NCI-H1417 (cell line): ENCODE results near the gene FARP1.

Experiments used
- DNase-seq, 3 experiments: peaks; one replicate each; lab custom pipeline; 2025; lab: John Stamatoyannopoulos, UW

FARP1 gene

GRCh38 chr13:98420554-98421175, 277.8 kb downstream of the FARP1 start:
- no peak for DNase-seq

GRCh38 chr13:98422046-98422445, 279.2 kb downstream of the FARP1 start:
- DNase-seq: no peak

- DNase-seq: peak in 1 of 3 experiments; percentile 54
These were observed 280.5 kb downstream of the FARP1 start for GRCh38 chr13:98423417-98423816.

GRCh38 chr13:98427331-98427995, 284.6 kb downstream of the FARP1 start:
- no peak for DNase-seq

GRCh38 chr13:98428256-98428966, 285.5 kb downstream of the FARP1 start:
- DNase-seq: no peak

- DNase-seq: no peak
These were observed 286.2 kb downstream of the FARP1 start for GRCh38 chr13:98429081-98429480.

- DNase-seq: no peak
These were observed 286.6 kb downstream of the FARP1 start for GRCh38 chr13:98429531-98429930.

- DNase-seq: peak in 2 of 3 experiments; percentile 32 to 57
These were observed 287.3 kb downstream of the FARP1 start for GRCh38 chr13:98429977-98430736.

- no peak for DNase-seq
These were observed 289.7 kb downstream of the FARP1 start for GRCh38 chr13:98432638-98433037.

- DNase-seq: no peak
These were observed 290.8 kb downstream of the FARP1 start for GRCh38 chr13:98433654-98434053.

GRCh38 chr13:98434060-98434459, 291.2 kb downstream of the FARP1 start:
- no peak for DNase-seq

GRCh38 chr13:98435376-98435775, 292.5 kb downstream of the FARP1 start:
- DNase-seq: no peak

- DNase-seq: no peak
These were observed 293.5 kb downstream of the FARP1 start for GRCh38 chr13:98436233-98436910.

- DNase-seq: no peak
These were observed 295.6 kb downstream of the FARP1 start for GRCh38 chr13:98438246-98439125.

- DNase-seq: no peak
These were observed 296.4 kb downstream of the FARP1 start for GRCh38 chr13:98439126-98439828.

GRCh38 chr13:98439896-98440295, 297.0 kb downstream of the FARP1 start:
- no peak for DNase-seq

GRCh38 chr13:98440390-98441055, 297.6 kb downstream of the FARP1 start:
- no peak for DNase-seq

- DNase-seq: no peak
These were observed 298.3 kb downstream of the FARP1 start for GRCh38 chr13:98441056-98441676.
